HG02798 (cell line): ENCODE results near the gene JAZF1.

Experiments
- ATAC-seq: cut with Tn5 transposase; IDR thresholded peaks from one replicate; pipeline ENCODE4 v1.9.1; 2021; ENCODE audit warnings: mild to moderate bottlenecking; ENCODE audit not compliant: unreplicated experiment, poor library complexity

Gene JAZF1

GRCh38 chr7:28168393-28169158 is 12.0 kb downstream of the JAZF1 start:
- ATAC-seq = no peak

GRCh38 chr7:28166982-28167715 is 13.4 kb downstream of the JAZF1 start:
- ATAC-seq = no peak

- ATAC-seq = no peak
Measured at GRCh38 chr7:28165961-28166955, 14.3 kb downstream of the JAZF1 start.

GRCh38 chr7:28165261-28165660 is 15.3 kb downstream of the JAZF1 start:
- ATAC-seq = no peak

- ATAC-seq = no peak
Measured at GRCh38 chr7:28163949-28164348, 16.6 kb downstream of the JAZF1 start.

- no peak for ATAC-seq
Measured at GRCh38 chr7:28161331-28161730, 19.3 kb downstream of the JAZF1 start.

- ATAC-seq = no peak
Measured at GRCh38 chr7:28160551-28160991, 20.0 kb downstream of the JAZF1 start.

GRCh38 chr7:28157831-28158416 is 22.7 kb downstream of the JAZF1 start:
- no peak for ATAC-seq

GRCh38 chr7:28157076-28157745 is 23.4 kb downstream of the JAZF1 start:
- ATAC-seq = no peak

- ATAC-seq = no peak
Measured at GRCh38 chr7:28156401-28156800, 24.2 kb downstream of the JAZF1 start.

GRCh38 chr7:28155964-28156363 is 24.6 kb downstream of the JAZF1 start:
- no peak for ATAC-seq

- ATAC-seq = peak; percentile 86
Measured at GRCh38 chr7:28155019-28155660, 25.5 kb downstream of the JAZF1 start.

GRCh38 chr7:28152594-28152993 is 28.0 kb downstream of the JAZF1 start:
- no peak for ATAC-seq

- ATAC-seq = no peak
Measured at GRCh38 chr7:28151965-28152364, 28.6 kb downstream of the JAZF1 start.

GRCh38 chr7:28149291-28150101 is 31.1 kb downstream of the JAZF1 start:
- ATAC-seq = no peak

GRCh38 chr7:28145931-28146330 is 34.7 kb downstream of the JAZF1 start:
- no peak for ATAC-seq

- ATAC-seq = no peak
Measured at GRCh38 chr7:28145090-28145626, 35.4 kb downstream of the JAZF1 start.

- ATAC-seq = no peak
Measured at GRCh38 chr7:28144266-28144665, 36.3 kb downstream of the JAZF1 start.
